ENCODE measurements around the gene PPP1R15B.

DNA sequence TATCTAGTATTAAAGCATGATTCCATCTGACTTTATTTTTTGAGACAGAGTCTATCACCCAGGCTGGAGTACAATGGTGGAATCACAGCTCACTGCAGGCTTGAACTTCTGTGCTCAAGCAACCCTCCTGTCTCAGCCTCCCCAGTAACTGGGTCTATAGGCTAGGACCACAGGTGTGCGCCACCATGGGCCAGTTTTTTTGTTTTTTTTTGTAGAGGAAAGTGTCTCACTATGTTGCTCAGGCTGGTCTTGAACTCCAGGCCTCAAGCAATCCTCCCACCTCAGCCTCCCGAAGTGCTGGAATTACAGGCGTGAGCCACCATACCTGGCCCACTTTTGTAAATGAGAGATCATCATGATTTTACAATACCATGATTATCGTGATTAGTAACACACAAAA, 9.2 kb downstream of the PPP1R15B start:
- TF ChIP-seq, protein P1, sequence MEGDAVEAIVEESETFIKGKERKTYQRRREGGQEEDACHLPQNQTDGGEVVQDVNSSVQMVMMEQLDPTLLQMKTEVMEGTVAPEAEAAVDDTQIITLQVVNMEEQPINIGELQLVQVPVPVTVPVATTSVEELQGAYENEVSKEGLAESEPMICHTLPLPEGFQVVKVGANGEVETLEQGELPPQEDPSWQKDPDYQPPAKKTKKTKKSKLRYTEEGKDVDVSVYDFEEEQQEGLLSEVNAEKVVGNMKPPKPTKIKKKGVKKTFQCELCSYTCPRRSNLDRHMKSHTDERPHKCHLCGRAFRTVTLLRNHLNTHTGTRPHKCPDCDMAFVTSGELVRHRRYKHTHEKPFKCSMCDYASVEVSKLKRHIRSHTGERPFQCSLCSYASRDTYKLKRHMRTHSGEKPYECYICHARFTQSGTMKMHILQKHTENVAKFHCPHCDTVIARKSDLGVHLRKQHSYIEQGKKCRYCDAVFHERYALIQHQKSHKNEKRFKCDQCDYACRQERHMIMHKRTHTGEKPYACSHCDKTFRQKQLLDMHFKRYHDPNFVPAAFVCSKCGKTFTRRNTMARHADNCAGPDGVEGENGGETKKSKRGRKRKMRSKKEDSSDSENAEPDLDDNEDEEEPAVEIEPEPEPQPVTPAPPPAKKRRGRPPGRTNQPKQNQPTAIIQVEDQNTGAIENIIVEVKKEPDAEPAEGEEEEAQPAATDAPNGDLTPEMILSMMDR (IDR thresholded peaks at IDR 0.05): no peak
- TF ChIP-seq POLR2A (IDR thresholded peaks at IDR 0.05): no peak

All from testis (tissue), 2 donors.